HCT116 (cell line): ENCODE results near the gene PSMD12.
"Not testable (repeated sequence)": the region's sequence is repeated elsewhere in the genome, so short reads cannot be mapped to it uniquely, and the experiment has no call there.

ENCODE experiments used
- EGR1 ChIP-seq: IDR thresholded peaks from 2 replicates; pipeline ENCODE4 v1.6.1; 2012; ENCODE audit warnings: low read depth
- EZH2 ChIP-seq: fragments of 200-600 bp; sonication (generic); IDR thresholded peaks from 2 replicates; pipeline ENCODE4 v1.6.1; 2017; ENCODE audit warnings: antibody characterized with exemption, mixed run types
- EZH2phosphoT487 ChIP-seq: fragments of 200-600 bp; IDR thresholded peaks from 2 replicates; pipeline ENCODE4 v1.6.1; 2018; ENCODE audit warnings: antibody characterized with exemption, borderline replicate concordance
- POLR2A ChIP-seq: IDR thresholded peaks from 2 replicates; pipeline ENCODE4 v1.7.0; 2011; ENCODE audit warnings: borderline replicate concordance; ENCODE audit not compliant: insufficient read depth, insufficient read length; ENCODE audit errors: extremely low read depth
- POLR2AphosphoS5 ChIP-seq: IDR thresholded peaks from 2 replicates; pipeline ENCODE4 v1.6.1; 2011; ENCODE audit warnings: mild to moderate bottlenecking, low read depth, low read length, moderate library complexity
- RAD21 ChIP-seq: IDR thresholded peaks from 2 replicates; pipeline ENCODE4 v1.6.1; 2012; ENCODE audit warnings: low read depth, mild to moderate bottlenecking
- ZFX ChIP-seq: fragments of 450-650 bp; IDR thresholded peaks from 2 replicates; pipeline ENCODE4 v1.6.1; 2017
- TF ChIP-seq, protein P1 (sequence below), 3 experiments: fragments of 200-600 bp in 1 of 3; sonication (generic) in 1 of 3; IDR thresholded peaks in 2 of 3; conservative IDR thresholded peaks in 1 of 3; 2 replicates each; pipeline ENCODE4 v1.5.1; 2012 to 2017; ENCODE audit warnings: low read depth in 2 of 3, low read length in 2 of 3, antibody characterized with exemption in 1 of 3, borderline replicate concordance in 1 of 3, control low read depth in 1 of 3, mild to moderate bottlenecking in 1 of 3, mixed read lengths in 1 of 3, mixed run types in 1 of 3, moderate library complexity in 1 of 3; ENCODE audit not compliant: insufficient read depth in 1 of 3
- TF ChIP-seq, protein P2 (sequence below): IDR thresholded peaks from 2 replicates; pipeline ENCODE4 v1.6.1; 2012
- TF ChIP-seq, protein P3 (sequence below): IDR thresholded peaks from 2 replicates; pipeline ENCODE4 v1.6.1; 2012

DNA sequence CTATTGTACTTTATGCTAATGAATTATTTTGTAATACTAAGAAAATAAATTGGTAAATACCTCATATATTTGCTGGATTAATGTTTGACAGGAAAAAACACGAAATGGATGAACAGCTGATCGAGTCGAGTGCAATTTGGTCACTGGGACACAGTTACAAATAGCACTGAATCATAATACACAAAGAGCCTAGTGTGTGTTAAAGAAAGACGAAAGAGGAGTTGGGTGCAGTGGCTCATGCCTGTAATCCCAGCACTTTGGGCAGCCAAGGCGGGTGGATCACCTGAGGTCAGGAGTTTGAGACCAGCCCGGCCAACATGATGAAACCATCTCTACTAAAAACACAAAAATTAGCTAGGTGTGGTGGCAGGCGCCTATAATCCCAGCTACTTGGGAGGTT is 28.0 kb downstream of the PSMD12 start:
- TF ChIP-seq POLR2A, POLR2AphosphoS5, EZH2, EGR1, EZH2phosphoT487, RAD21, ZFX: not testable (repeated sequence)
- TF ChIP-seq, protein P1, sequence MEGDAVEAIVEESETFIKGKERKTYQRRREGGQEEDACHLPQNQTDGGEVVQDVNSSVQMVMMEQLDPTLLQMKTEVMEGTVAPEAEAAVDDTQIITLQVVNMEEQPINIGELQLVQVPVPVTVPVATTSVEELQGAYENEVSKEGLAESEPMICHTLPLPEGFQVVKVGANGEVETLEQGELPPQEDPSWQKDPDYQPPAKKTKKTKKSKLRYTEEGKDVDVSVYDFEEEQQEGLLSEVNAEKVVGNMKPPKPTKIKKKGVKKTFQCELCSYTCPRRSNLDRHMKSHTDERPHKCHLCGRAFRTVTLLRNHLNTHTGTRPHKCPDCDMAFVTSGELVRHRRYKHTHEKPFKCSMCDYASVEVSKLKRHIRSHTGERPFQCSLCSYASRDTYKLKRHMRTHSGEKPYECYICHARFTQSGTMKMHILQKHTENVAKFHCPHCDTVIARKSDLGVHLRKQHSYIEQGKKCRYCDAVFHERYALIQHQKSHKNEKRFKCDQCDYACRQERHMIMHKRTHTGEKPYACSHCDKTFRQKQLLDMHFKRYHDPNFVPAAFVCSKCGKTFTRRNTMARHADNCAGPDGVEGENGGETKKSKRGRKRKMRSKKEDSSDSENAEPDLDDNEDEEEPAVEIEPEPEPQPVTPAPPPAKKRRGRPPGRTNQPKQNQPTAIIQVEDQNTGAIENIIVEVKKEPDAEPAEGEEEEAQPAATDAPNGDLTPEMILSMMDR (IDR thresholded peaks at IDR 0.05 in 2 of 3, conservative IDR thresholded peaks at IDR 0.05 in 1 of 3; ENCODE audit: borderline replicate concordance in 1 of 3, insufficient read depth in 1 of 3, low read depth in 2 of 3, low read length in 2 of 3), result not testable (repeated sequence)
- TF ChIP-seq, protein P2, sequence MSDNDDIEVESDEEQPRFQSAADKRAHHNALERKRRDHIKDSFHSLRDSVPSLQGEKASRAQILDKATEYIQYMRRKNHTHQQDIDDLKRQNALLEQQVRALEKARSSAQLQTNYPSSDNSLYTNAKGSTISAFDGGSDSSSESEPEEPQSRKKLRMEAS, result not testable (repeated sequence)
- TF ChIP-seq, protein P3, sequence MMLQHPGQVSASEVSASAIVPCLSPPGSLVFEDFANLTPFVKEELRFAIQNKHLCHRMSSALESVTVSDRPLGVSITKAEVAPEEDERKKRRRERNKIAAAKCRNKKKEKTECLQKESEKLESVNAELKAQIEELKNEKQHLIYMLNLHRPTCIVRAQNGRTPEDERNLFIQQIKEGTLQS, result not testable (repeated sequence)
